Measurements from ENCODE around the gene SLC6A3.

Gene SLC6A3

GRCh38 chr5:1417586-1418225 lies 27.5 kb downstream of the SLC6A3 start:
- H3K4me1 ChIP-seq = peaks cover 8% of the 10 kb centered on the region
- no peaks in the 10 kb centered on the region for H3K27me3 ChIP-seq (ENCODE audit: control insufficient read depth, insufficient read depth, low read length)
- H3K27ac ChIP-seq = no peak overlapping the region
- H2AFZ ChIP-seq = no peak overlapping the region
- H3K9ac ChIP-seq = no peak overlapping the region
- no peaks in the 10 kb centered on the region for H3K36me3 ChIP-seq (ENCODE audit: control insufficient read depth, insufficient read depth, low read length)
- no peaks in the 10 kb centered on the region for H3K9me3 ChIP-seq (ENCODE audit: control insufficient read depth, low read length)
- no peaks in the 10 kb centered on the region for H3K79me2 ChIP-seq
- no peak for TF ChIP-seq CTCF (IDR thresholded peaks at IDR 0.05)
- H3K4me3 ChIP-seq (ENCODE audit: low read depth, low read length) = no peak overlapping the region
- no peak overlapping the region for H3K4me2 ChIP-seq (ENCODE audit: low read length)

GRCh38 chr5:1416856-1417469 lies 28.3 kb downstream of the SLC6A3 start:
- H3K27ac ChIP-seq = no peak overlapping the region
- H3K4me1 ChIP-seq = peaks cover 8% of the 10 kb centered on the region
- no peak overlapping the region for H2AFZ ChIP-seq
- H3K9ac ChIP-seq = no peak overlapping the region
- TF ChIP-seq CTCF (IDR thresholded peaks at IDR 0.05) = no peak
- no peaks in the 10 kb centered on the region for H3K9me3 ChIP-seq (ENCODE audit: control insufficient read depth, low read length)
- no peak overlapping the region for H3K4me2 ChIP-seq (ENCODE audit: low read length)
- H3K36me3 ChIP-seq (ENCODE audit: control insufficient read depth, insufficient read depth, low read length) = no peaks in the 10 kb centered on the region
- no peaks in the 10 kb centered on the region for H3K79me2 ChIP-seq
- H3K4me3 ChIP-seq (ENCODE audit: low read depth, low read length) = no peak overlapping the region
- no peaks in the 10 kb centered on the region for H3K27me3 ChIP-seq (ENCODE audit: control insufficient read depth, insufficient read depth, low read length)

- Histone ChIP-seq H3K4me1 (peaks cover 6% of the 10 kb centered on the region), H3K9me3 (ENCODE audit: control insufficient read depth, low read length) (no peaks in the 10 kb centered on the region), H3K36me3 (ENCODE audit: control insufficient read depth, insufficient read depth, low read length) (no peaks in the 10 kb centered on the region), H3K9ac (no peak overlapping the region), H3K4me2 (ENCODE audit: low read length) (no peak overlapping the region), H3K4me3 (ENCODE audit: low read depth, low read length) (no peak overlapping the region), H3K27ac (no peak overlapping the region), H3K27me3 (ENCODE audit: control insufficient read depth, insufficient read depth, low read length) (no peaks in the 10 kb centered on the region), H2AFZ (no peak overlapping the region), H3K79me2 (no peaks in the 10 kb centered on the region)
- TF ChIP-seq CTCF (IDR thresholded peaks at IDR 0.05) = no peak
Measured at GRCh38 chr5:1415626-1416360, 29.4 kb downstream of the SLC6A3 start.

GRCh38 chr5:1415059-1415425 lies 30.2 kb downstream of the SLC6A3 start:
- no peak for TF ChIP-seq CTCF (IDR thresholded peaks at IDR 0.05)
- no peak overlapping the region for H3K27ac ChIP-seq

More at GRCh38 chr5:1415059-1415425, 30.2 kb downstream of the SLC6A3 start:
- no peak overlapping the region for H3K4me3 ChIP-seq (ENCODE audit: low read depth, low read length)
- H3K36me3 ChIP-seq (ENCODE audit: control insufficient read depth, insufficient read depth, low read length) = no peaks in the 10 kb centered on the region
- H3K9ac ChIP-seq = no peak overlapping the region
- H3K4me2 ChIP-seq (ENCODE audit: low read length) = no peak overlapping the region
- no peaks in the 10 kb centered on the region for H3K9me3 ChIP-seq (ENCODE audit: control insufficient read depth, low read length)
- H3K4me1 ChIP-seq = no peaks in the 10 kb centered on the region
- no peak overlapping the region for H2AFZ ChIP-seq
- no peaks in the 10 kb centered on the region for H3K27me3 ChIP-seq (ENCODE audit: control insufficient read depth, insufficient read depth, low read length)
- no peaks in the 10 kb centered on the region for H3K79me2 ChIP-seq

Measured in parathyroid adenoma (tissue), 2 donors.